ENCODE data around the gene DCK. TPM values are rescaled to one million over a fixed set of nuclear protein-coding genes. Genes with fewer than 3 reads are reported as not detected.
"Not testable (repeated sequence)": the region's sequence is repeated elsewhere in the genome, so short reads cannot be mapped to it uniquely, and the experiment has no call there.

The DCK gene
- total and polyA plus RNA-seq, 4 donors, result 5.3 to 24.3 (median 12.3) TPM

DNA sequence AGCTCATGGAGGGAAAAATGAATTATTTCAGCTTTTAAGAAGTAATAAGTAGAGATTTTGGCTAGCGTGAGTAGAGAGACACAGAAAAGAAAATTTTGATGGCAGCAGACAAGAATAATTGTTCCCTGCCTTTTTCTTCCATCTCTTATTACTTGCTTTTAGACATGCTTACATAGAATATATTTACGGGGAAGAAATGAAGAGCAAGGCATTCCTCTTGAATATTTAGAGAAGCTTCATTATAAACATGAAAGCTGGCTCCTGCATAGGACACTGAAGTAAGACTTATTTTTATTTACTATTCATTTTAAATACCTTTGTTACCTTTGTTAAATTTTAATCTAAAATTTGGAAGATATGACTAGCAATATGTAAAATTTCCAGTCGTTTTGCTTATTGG, 32.2 kb downstream of the DCK start:
- ATAC-seq (ENCODE audit: insufficient read depth, low FRiP score) (no peak), DNase-seq (no peak)
- H3K27ac ChIP-seq (ENCODE audit: low read depth in 1 of 2, low read length in 1 of 2), result no peak overlapping the region
- no peak overlapping the region for H3K4me3 ChIP-seq
- WGBS, 2 donors, result 89 to 90% methylated on average over 3 of the region's 3 CpGs
- no peak overlapping the region for H3K9ac ChIP-seq (ENCODE audit: insufficient read depth in 1 of 2, low read length in 2 of 2)
- H3K36me3 ChIP-seq (ENCODE audit: control insufficient read depth in 4 of 4, insufficient read depth in 4 of 4, low read length in 4 of 4), result peaks cover 2 to 20% (median 7%) of the 10 kb centered on the region in 4 donors
- no peaks in the 10 kb centered on the region for H3K27me3 ChIP-seq (ENCODE audit: control insufficient read depth in 3 of 3, insufficient read depth in 3 of 3, low read length in 2 of 3)
- H3K4me1 ChIP-seq (ENCODE audit: control insufficient read depth in 5 of 5, insufficient read depth in 5 of 5, low read length in 5 of 5), result peaks cover 0 to 10% (median 2%) of the 10 kb centered on the region in 5 donors
- TF ChIP-seq, protein P1, sequence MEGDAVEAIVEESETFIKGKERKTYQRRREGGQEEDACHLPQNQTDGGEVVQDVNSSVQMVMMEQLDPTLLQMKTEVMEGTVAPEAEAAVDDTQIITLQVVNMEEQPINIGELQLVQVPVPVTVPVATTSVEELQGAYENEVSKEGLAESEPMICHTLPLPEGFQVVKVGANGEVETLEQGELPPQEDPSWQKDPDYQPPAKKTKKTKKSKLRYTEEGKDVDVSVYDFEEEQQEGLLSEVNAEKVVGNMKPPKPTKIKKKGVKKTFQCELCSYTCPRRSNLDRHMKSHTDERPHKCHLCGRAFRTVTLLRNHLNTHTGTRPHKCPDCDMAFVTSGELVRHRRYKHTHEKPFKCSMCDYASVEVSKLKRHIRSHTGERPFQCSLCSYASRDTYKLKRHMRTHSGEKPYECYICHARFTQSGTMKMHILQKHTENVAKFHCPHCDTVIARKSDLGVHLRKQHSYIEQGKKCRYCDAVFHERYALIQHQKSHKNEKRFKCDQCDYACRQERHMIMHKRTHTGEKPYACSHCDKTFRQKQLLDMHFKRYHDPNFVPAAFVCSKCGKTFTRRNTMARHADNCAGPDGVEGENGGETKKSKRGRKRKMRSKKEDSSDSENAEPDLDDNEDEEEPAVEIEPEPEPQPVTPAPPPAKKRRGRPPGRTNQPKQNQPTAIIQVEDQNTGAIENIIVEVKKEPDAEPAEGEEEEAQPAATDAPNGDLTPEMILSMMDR (IDR thresholded peaks at IDR 0.05; ENCODE audit: control extremely low read depth, extremely low read depth), result no peak
- H3K9me3 ChIP-seq (ENCODE audit: control insufficient read depth in 4 of 4, insufficient read depth in 3 of 4, low read length in 3 of 4), result no peaks in the 10 kb centered on the region

DNA sequence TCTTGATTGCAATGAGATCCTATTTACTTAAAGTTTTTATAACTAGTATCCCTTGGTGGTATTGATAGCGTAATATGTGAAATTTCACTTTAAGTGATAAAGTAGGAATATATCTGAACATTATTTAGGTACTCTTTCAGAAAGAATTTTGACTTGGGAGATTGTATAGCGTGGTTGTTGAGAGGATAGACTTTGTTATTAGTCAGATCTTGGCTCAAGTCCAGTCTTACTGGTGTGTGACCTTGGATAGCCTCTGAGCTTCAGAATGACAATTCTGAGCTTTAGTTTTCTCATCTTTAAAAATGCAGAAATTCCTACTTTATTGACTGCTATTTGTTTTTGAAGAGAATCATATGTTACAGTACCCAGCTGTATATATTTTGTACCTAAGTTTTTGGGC, 32.6 kb downstream of the DCK start:
- peaks cover 2 to 20% (median 7%) of the 10 kb centered on the region in 4 donors for H3K36me3 ChIP-seq (ENCODE audit: control insufficient read depth in 4 of 4, insufficient read depth in 4 of 4, low read length in 4 of 4)
- no peak overlapping the region for H3K27ac ChIP-seq (ENCODE audit: low read depth in 1 of 2, low read length in 1 of 2)
- DNase-seq (peak in 2 of 3 donors; percentile 56 to 72), ATAC-seq (ENCODE audit: insufficient read depth, low FRiP score) (no peak)
- H3K9me3 ChIP-seq (ENCODE audit: control insufficient read depth in 4 of 4, insufficient read depth in 3 of 4, low read length in 3 of 4), result no peaks in the 10 kb centered on the region
- H3K4me1 ChIP-seq (ENCODE audit: control insufficient read depth in 5 of 5, insufficient read depth in 5 of 5, low read length in 5 of 5), result peaks cover 0 to 10% (median 2%) of the 10 kb centered on the region in 5 donors
- H3K27me3 ChIP-seq (ENCODE audit: control insufficient read depth in 3 of 3, insufficient read depth in 3 of 3, low read length in 2 of 3), result no peaks in the 10 kb centered on the region
- TF ChIP-seq, protein P1 (IDR thresholded peaks at IDR 0.05; ENCODE audit: control extremely low read depth, extremely low read depth), result no peak
- 63 to 74% methylated on average over 2 of the region's 2 CpGs for WGBS, 2 donors
- H3K4me3 ChIP-seq, result no peak overlapping the region
- H3K9ac ChIP-seq (ENCODE audit: insufficient read depth in 1 of 2, low read length in 2 of 2), result no peak overlapping the region

DNA sequence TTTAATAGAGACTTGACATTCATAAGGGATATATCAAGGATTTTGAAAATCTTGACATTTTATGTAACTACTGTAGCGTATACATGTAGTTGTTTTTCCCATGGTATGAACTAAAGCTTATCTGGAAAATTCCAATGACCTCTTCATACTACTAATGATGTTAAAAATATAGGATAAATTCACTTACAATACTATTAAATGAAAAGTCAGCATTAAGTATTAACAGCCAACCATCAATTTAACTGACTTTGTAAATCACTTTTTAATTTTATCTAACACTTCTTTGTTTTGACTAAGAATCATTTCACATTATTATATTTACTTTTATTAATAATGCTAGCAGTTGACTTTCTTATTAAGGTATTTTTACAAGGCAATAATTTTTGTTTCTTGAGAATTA, 34.2 kb downstream of the DCK start:
- WGBS, 2 donors, result 100% methylated on average over 1 of the region's 1 CpG
- Histone ChIP-seq H3K27ac (ENCODE audit: low read depth in 1 of 2, low read length in 1 of 2) (no peak overlapping the region), H3K27me3 (ENCODE audit: control insufficient read depth in 3 of 3, insufficient read depth in 3 of 3, low read length in 2 of 3) (no peaks in the 10 kb centered on the region), H3K36me3 (ENCODE audit: control insufficient read depth in 4 of 4, insufficient read depth in 4 of 4, low read length in 4 of 4) (peaks cover 0 to 20% (median 10%) of the 10 kb centered on the region in 4 donors), H3K4me1 (ENCODE audit: control insufficient read depth in 5 of 5, insufficient read depth in 5 of 5, low read length in 5 of 5) (peaks cover 0 to 10% (median 2%) of the 10 kb centered on the region in 5 donors), H3K9me3 (ENCODE audit: control insufficient read depth in 4 of 4, insufficient read depth in 3 of 4, low read length in 3 of 4) (no peaks in the 10 kb centered on the region), H3K9ac (ENCODE audit: insufficient read depth in 1 of 2, low read length in 2 of 2) (no peak overlapping the region), H3K4me3 (no peak overlapping the region)
- TF ChIP-seq, protein P1 (IDR thresholded peaks at IDR 0.05; ENCODE audit: control extremely low read depth, extremely low read depth), result no peak
- DNase-seq (no peak), ATAC-seq (ENCODE audit: insufficient read depth, low FRiP score) (no peak)

DNA sequence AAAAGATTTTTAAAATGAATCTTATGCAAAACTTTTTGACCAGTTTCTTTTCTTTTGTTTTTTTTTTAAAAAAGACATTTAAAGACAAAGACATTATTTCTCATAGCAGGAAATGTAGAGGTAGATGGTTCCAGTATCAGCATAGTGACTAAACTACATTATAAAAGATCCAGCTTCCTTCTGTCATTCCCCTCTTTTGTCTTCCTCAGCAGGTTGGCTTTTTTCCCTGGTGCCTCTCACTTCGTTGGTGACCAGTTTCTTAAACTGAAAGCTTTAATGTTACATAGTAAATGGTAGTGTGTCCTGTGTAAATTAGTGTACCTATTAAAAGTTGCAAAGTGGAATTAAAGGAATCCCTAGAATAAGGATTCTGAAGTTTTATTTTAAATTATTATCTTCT, 36.1 kb downstream of the DCK start:
- Histone ChIP-seq H3K4me1 (ENCODE audit: control insufficient read depth in 5 of 5, insufficient read depth in 5 of 5, low read length in 5 of 5) (peaks cover 0 to 10% (median 2%) of the 10 kb centered on the region in 5 donors), H3K27me3 (ENCODE audit: control insufficient read depth in 3 of 3, insufficient read depth in 3 of 3, low read length in 2 of 3) (no peaks in the 10 kb centered on the region), H3K4me3 (no peak overlapping the region), H3K36me3 (ENCODE audit: control insufficient read depth in 4 of 4, insufficient read depth in 4 of 4, low read length in 4 of 4) (peaks cover 0 to 17% (median 9%) of the 10 kb centered on the region in 4 donors), H3K27ac (ENCODE audit: low read depth in 1 of 2, low read length in 1 of 2) (no peak overlapping the region), H3K9ac (ENCODE audit: insufficient read depth in 1 of 2, low read length in 2 of 2) (no peak overlapping the region), H3K9me3 (ENCODE audit: control insufficient read depth in 4 of 4, insufficient read depth in 3 of 4, low read length in 3 of 4) (no peaks in the 10 kb centered on the region)
- TF ChIP-seq, protein P1 (IDR thresholded peaks at IDR 0.05; ENCODE audit: control extremely low read depth, extremely low read depth), result no peak
- 78% methylated on average over 1 of the region's 1 CpG for WGBS, 2 donors
- ATAC-seq (ENCODE audit: insufficient read depth, low FRiP score) (no peak), DNase-seq (no peak)

DNA sequence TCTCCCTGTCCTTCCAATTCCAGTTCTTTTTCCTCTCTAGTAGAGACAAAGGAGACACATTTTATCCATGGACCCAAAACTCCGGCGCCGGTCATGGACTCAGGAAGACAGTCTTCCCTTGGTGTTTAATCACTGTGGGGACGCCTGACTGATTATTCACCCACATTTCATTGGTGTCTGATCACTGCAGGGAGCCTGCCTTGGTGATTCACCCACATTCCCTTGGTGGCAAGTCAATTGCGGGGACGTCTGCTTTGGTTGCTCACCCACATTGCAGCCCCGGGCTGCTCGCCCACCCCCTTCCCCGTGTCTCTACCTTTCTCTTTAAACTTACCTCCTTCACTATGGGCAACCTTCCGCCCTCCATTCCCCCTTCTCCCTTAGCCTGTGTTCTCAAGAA, 38.7 kb downstream of the DCK start:
- WGBS, 2 donors, result 77 to 93% methylated on average over 10 of the region's 10 CpGs
- not testable (repeated sequence) for H3K4me3 ChIP-seq; H3K27me3 ChIP-seq (ENCODE audit: control insufficient read depth in 3 of 3, insufficient read depth in 3 of 3, low read length in 2 of 3); H3K27ac ChIP-seq (ENCODE audit: low read depth in 1 of 2, low read length in 1 of 2); H3K4me1 ChIP-seq (ENCODE audit: control insufficient read depth in 5 of 5, insufficient read depth in 5 of 5, low read length in 5 of 5); ATAC-seq (ENCODE audit: insufficient read depth, low FRiP score); DNase-seq; H3K9ac ChIP-seq (ENCODE audit: insufficient read depth in 1 of 2, low read length in 2 of 2); H3K9me3 ChIP-seq (ENCODE audit: control insufficient read depth in 4 of 4, insufficient read depth in 3 of 4, low read length in 3 of 4)
- H3K36me3 ChIP-seq (ENCODE audit: control insufficient read depth in 4 of 4, insufficient read depth in 4 of 4, low read length in 4 of 4), result peaks cover 0 to 16% (median 9%) of the 10 kb centered on the region in 4 donors
